ENCODE results near the gene PLXNB3.

The PLXNB3 gene

GRCh38 chrX:153777261-153778090 lies 13.4 kb downstream of the PLXNB3 start:
- Histone ChIP-seq H3K4me3 (ENCODE audit: low read depth, low read length) (no peak overlapping the region), H3K36me3 (ENCODE audit: insufficient read depth, low read length) (no peaks in the 10 kb centered on the region)

GRCh38 chrX:153778181-153778580 lies 14.1 kb downstream of the PLXNB3 start:
- Histone ChIP-seq H2AFZ (ENCODE audit: low read length, unreplicated experiment) (no peak overlapping the region), H3K36me3 (ENCODE audit: insufficient read depth, low read length) (no peaks in the 10 kb centered on the region), H3K4me1 (ENCODE audit: control insufficient read depth, insufficient read depth, low read length, unreplicated experiment) (no peaks in the 10 kb centered on the region), H3K79me2 (ENCODE audit: control insufficient read depth, insufficient read depth, low read length, unreplicated experiment) (no peaks in the 10 kb centered on the region), H3K4me3 (ENCODE audit: low read depth, low read length) (no peak overlapping the region), H3K27ac (ENCODE audit: low read depth, low read length) (no peak overlapping the region), H3K27me3 (ENCODE audit: insufficient read depth, low read length) (no peaks in the 10 kb centered on the region)

More at GRCh38 chrX:153777261-153778090, 13.4 kb downstream of the PLXNB3 start:
- Histone ChIP-seq H3K79me2 (ENCODE audit: control insufficient read depth, insufficient read depth, low read length, unreplicated experiment) (no peaks in the 10 kb centered on the region), H3K27me3 (ENCODE audit: insufficient read depth, low read length) (no peaks in the 10 kb centered on the region), H2AFZ (ENCODE audit: low read length, unreplicated experiment) (no peak overlapping the region), H3K27ac (ENCODE audit: low read depth, low read length) (no peak overlapping the region), H3K4me1 (ENCODE audit: control insufficient read depth, insufficient read depth, low read length, unreplicated experiment) (no peaks in the 10 kb centered on the region)

- Histone ChIP-seq H3K27ac (ENCODE audit: low read depth, low read length) (no peak overlapping the region), H3K4me1 (ENCODE audit: control insufficient read depth, insufficient read depth, low read length, unreplicated experiment) (no peaks in the 10 kb centered on the region), H2AFZ (ENCODE audit: low read length, unreplicated experiment) (no peak overlapping the region), H3K27me3 (ENCODE audit: insufficient read depth, low read length) (no peaks in the 10 kb centered on the region), H3K36me3 (ENCODE audit: insufficient read depth, low read length) (no peaks in the 10 kb centered on the region), H3K79me2 (ENCODE audit: control insufficient read depth, insufficient read depth, low read length, unreplicated experiment) (no peaks in the 10 kb centered on the region), H3K4me3 (ENCODE audit: low read depth, low read length) (no peak overlapping the region)
These were observed 14.6 kb downstream of the PLXNB3 start for GRCh38 chrX:153778684-153779101.

GRCh38 chrX:153779891-153780677 lies 16.0 kb downstream of the PLXNB3 start:
- no peaks in the 10 kb centered on the region for H3K27me3 ChIP-seq (ENCODE audit: insufficient read depth, low read length)
- no peaks in the 10 kb centered on the region for H3K36me3 ChIP-seq (ENCODE audit: insufficient read depth, low read length)
- H3K27ac ChIP-seq (ENCODE audit: low read depth, low read length): no peak overlapping the region
- H3K4me3 ChIP-seq (ENCODE audit: low read depth, low read length): no peak overlapping the region
- H3K4me1 ChIP-seq (ENCODE audit: control insufficient read depth, insufficient read depth, low read length, unreplicated experiment): no peaks in the 10 kb centered on the region
- H3K79me2 ChIP-seq (ENCODE audit: control insufficient read depth, insufficient read depth, low read length, unreplicated experiment): no peaks in the 10 kb centered on the region
- no peak overlapping the region for H2AFZ ChIP-seq (ENCODE audit: low read length, unreplicated experiment)

- Histone ChIP-seq H3K4me3 (ENCODE audit: low read depth, low read length) (no peak within 1 kb of the TSS), H3K27ac (ENCODE audit: low read depth, low read length) (no peak within 1 kb of the TSS), H3K4me1 (ENCODE audit: control insufficient read depth, insufficient read depth, low read length, unreplicated experiment) (no peaks in the 10 kb centered on the region)
These were observed 16.8 kb downstream of the PLXNB3 start, which contains the start of gene SRPK3 for GRCh38 chrX:153780678-153781427. Gene SRPK3, plus strand, starts transcription at chrX:153781041. Its CDS starts 46 bp downstream, at chrX:153781087.

GRCh38 chrX:153781428-153782047 lies 17.5 kb downstream of the PLXNB3 start:
- Histone ChIP-seq H3K27ac (ENCODE audit: low read depth, low read length) (no peak overlapping the region), H3K27me3 (ENCODE audit: insufficient read depth, low read length) (no peaks in the 10 kb centered on the region), H3K36me3 (ENCODE audit: insufficient read depth, low read length) (no peaks in the 10 kb centered on the region), H3K4me1 (ENCODE audit: control insufficient read depth, insufficient read depth, low read length, unreplicated experiment) (no peaks in the 10 kb centered on the region), H3K79me2 (ENCODE audit: control insufficient read depth, insufficient read depth, low read length, unreplicated experiment) (no peaks in the 10 kb centered on the region), H2AFZ (ENCODE audit: low read length, unreplicated experiment) (no peak overlapping the region), H3K4me3 (ENCODE audit: low read depth, low read length) (no peak overlapping the region)

More at GRCh38 chrX:153780678-153781427, 16.8 kb downstream of the PLXNB3 start, which contains the start of gene SRPK3:
- no peaks in the 10 kb centered on the region for H3K79me2 ChIP-seq (ENCODE audit: control insufficient read depth, insufficient read depth, low read length, unreplicated experiment)
- H3K36me3 ChIP-seq (ENCODE audit: insufficient read depth, low read length): no peaks in the 10 kb centered on the region
- H3K27me3 ChIP-seq (ENCODE audit: insufficient read depth, low read length): no peaks in the 10 kb centered on the region
- no peak within 1 kb of the TSS for H2AFZ ChIP-seq (ENCODE audit: low read length, unreplicated experiment)

- Histone ChIP-seq H3K4me1 (ENCODE audit: control insufficient read depth, insufficient read depth, low read length, unreplicated experiment) (no peaks in the 10 kb centered on the region), H3K27ac (ENCODE audit: low read depth, low read length) (no peak overlapping the region), H3K27me3 (ENCODE audit: insufficient read depth, low read length) (no peaks in the 10 kb centered on the region), H3K79me2 (ENCODE audit: control insufficient read depth, insufficient read depth, low read length, unreplicated experiment) (no peaks in the 10 kb centered on the region), H3K4me3 (ENCODE audit: low read depth, low read length) (no peak overlapping the region), H3K36me3 (ENCODE audit: insufficient read depth, low read length) (no peaks in the 10 kb centered on the region), H2AFZ (ENCODE audit: low read length, unreplicated experiment) (no peak overlapping the region)
These were observed 18.3 kb downstream of the PLXNB3 start for GRCh38 chrX:153782313-153782712.

- no peak overlapping the region for H3K4me3 ChIP-seq (ENCODE audit: low read depth, low read length)
- no peak overlapping the region for H3K27ac ChIP-seq (ENCODE audit: low read depth, low read length)
- no peaks in the 10 kb centered on the region for H3K4me1 ChIP-seq (ENCODE audit: control insufficient read depth, insufficient read depth, low read length, unreplicated experiment)
- H2AFZ ChIP-seq (ENCODE audit: low read length, unreplicated experiment): no peak overlapping the region
- H3K79me2 ChIP-seq (ENCODE audit: control insufficient read depth, insufficient read depth, low read length, unreplicated experiment): no peaks in the 10 kb centered on the region
- no peaks in the 10 kb centered on the region for H3K36me3 ChIP-seq (ENCODE audit: insufficient read depth, low read length)
- H3K27me3 ChIP-seq (ENCODE audit: insufficient read depth, low read length): no peaks in the 10 kb centered on the region
These were observed 18.8 kb downstream of the PLXNB3 start for GRCh38 chrX:153782871-153783270.

GRCh38 chrX:153783378-153784013 lies 19.4 kb downstream of the PLXNB3 start:
- no peak overlapping the region for H2AFZ ChIP-seq (ENCODE audit: low read length, unreplicated experiment)
- no peaks in the 10 kb centered on the region for H3K4me1 ChIP-seq (ENCODE audit: control insufficient read depth, insufficient read depth, low read length, unreplicated experiment)
- no peak overlapping the region for H3K27ac ChIP-seq (ENCODE audit: low read depth, low read length)
- no peaks in the 10 kb centered on the region for H3K36me3 ChIP-seq (ENCODE audit: insufficient read depth, low read length)
- no peaks in the 10 kb centered on the region for H3K27me3 ChIP-seq (ENCODE audit: insufficient read depth, low read length)
- no peaks in the 10 kb centered on the region for H3K79me2 ChIP-seq (ENCODE audit: control insufficient read depth, insufficient read depth, low read length, unreplicated experiment)
- H3K4me3 ChIP-seq (ENCODE audit: low read depth, low read length): no peak overlapping the region
